Vagina (tissue), 2 donors: ENCODE data around the gene DPCD.

Experiments
- POLR2A ChIP-seq, 2 donors: fragments of 450-650 bp; IDR thresholded peaks; one replicate each; pipeline ENCODE4 v1.6.1; 2017; ENCODE audit warnings: antibody characterized with exemption in 2 of 2, mild to moderate bottlenecking in 2 of 2, moderate library complexity in 2 of 2
- TF ChIP-seq, protein P1 (sequence below), 3 experiments: fragments of 450-650 bp in 2 of 3; fragments of 200-600 bp in 1 of 3; sonication (generic) in 1 of 3; IDR thresholded peaks; one replicate each; pipeline ENCODE4 v1.5.1; 2017 to 2019; ENCODE audit warnings: antibody characterized with exemption in 3 of 3, mild to moderate bottlenecking in 2 of 3, moderate library complexity in 2 of 3

DNA sequence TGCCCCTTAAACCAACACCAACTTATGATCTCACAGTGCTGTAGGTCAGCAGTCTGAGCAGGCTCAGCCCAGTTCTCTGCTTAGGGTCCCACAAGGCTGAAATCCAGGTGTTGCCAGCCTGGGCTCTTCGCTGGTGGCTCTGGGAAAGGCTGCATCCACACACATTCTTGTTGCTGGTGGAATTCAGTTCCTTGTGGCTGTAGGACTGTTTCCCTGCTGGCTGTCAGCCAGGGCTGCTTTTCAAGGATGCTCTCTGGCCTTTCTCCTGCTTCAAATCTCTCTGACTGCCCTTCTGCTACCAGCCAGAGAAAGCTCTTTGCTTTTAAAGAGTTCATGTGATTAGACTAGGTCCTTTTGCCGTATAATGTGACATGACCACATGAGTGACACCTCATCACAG is 15.3 kb upstream of the DPCD start:
- TF ChIP-seq POLR2A (IDR thresholded peaks at IDR 0.05) = no peak
- TF ChIP-seq, protein P1, sequence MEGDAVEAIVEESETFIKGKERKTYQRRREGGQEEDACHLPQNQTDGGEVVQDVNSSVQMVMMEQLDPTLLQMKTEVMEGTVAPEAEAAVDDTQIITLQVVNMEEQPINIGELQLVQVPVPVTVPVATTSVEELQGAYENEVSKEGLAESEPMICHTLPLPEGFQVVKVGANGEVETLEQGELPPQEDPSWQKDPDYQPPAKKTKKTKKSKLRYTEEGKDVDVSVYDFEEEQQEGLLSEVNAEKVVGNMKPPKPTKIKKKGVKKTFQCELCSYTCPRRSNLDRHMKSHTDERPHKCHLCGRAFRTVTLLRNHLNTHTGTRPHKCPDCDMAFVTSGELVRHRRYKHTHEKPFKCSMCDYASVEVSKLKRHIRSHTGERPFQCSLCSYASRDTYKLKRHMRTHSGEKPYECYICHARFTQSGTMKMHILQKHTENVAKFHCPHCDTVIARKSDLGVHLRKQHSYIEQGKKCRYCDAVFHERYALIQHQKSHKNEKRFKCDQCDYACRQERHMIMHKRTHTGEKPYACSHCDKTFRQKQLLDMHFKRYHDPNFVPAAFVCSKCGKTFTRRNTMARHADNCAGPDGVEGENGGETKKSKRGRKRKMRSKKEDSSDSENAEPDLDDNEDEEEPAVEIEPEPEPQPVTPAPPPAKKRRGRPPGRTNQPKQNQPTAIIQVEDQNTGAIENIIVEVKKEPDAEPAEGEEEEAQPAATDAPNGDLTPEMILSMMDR (IDR thresholded peaks at IDR 0.05) = no peak
